Mesendoderm (in vitro differentiated cells): Measurements from ENCODE around the gene SH3BP5.
A peak's percentile ranks its signal among the peaks of the same experiment; 100 is the strongest.

ENCODE experiments used
- DNase-seq: peaks from one replicate; pipeline ENCODE4 v3.0.0; 2013
- H2AK5ac ChIP-seq: 2 replicates; pipeline ENCODE4 v1.6.1; 2013; ENCODE audit warnings: low read length, inconsistent platforms
- H2BK120ac ChIP-seq: 2 replicates; pipeline ENCODE4 v1.6.1; 2013; ENCODE audit warnings: low read depth, mild to moderate bottlenecking, low read length, moderate library complexity, mixed read lengths
- H2BK15ac ChIP-seq: replicated peaks from 2 replicates; pipeline ENCODE4 v1.6.1; 2013; ENCODE audit warnings: low read depth, mild to moderate bottlenecking, moderate library complexity
- H2BK5ac ChIP-seq: 2 replicates; pipeline ENCODE4 v1.6.1; 2013; ENCODE audit warnings: low read length, inconsistent platforms
- H3K18ac ChIP-seq: 2 replicates; pipeline ENCODE4 v1.6.1; 2013; ENCODE audit warnings: mild to moderate bottlenecking, low read length, mixed read lengths
- H3K23ac ChIP-seq: one replicate; pipeline ENCODE4 v1.6.1; 2013; ENCODE audit warnings: low read length
- H3K27ac ChIP-seq: 2 replicates; pipeline ENCODE4 v1.5.1; 2013; ENCODE audit warnings: low read depth, mild to moderate bottlenecking, inconsistent platforms, low read length, moderate library complexity
- H3K27me3 ChIP-seq: 2 replicates; pipeline ENCODE4 v1.6.1; 2013; ENCODE audit warnings: low read length, control low read depth, mild to moderate bottlenecking, inconsistent platforms; ENCODE audit not compliant: insufficient read depth, poor library complexity
- H3K36me3 ChIP-seq: 2 replicates; pipeline ENCODE4 v1.6.1; 2013; ENCODE audit warnings: low read length, inconsistent platforms; ENCODE audit not compliant: control insufficient read depth, insufficient read depth
- H3K4ac ChIP-seq: one replicate; pipeline ENCODE4 v1.6.1; 2013; ENCODE audit warnings: low read depth, mild to moderate bottlenecking, low read length, moderate library complexity
- H3K4me1 ChIP-seq: 2 replicates; pipeline ENCODE4 v1.6.1; 2013; ENCODE audit warnings: low read depth, low read length, inconsistent platforms; ENCODE audit not compliant: control insufficient read depth
- H3K4me2 ChIP-seq: 2 replicates; pipeline ENCODE4 v1.6.1; 2013; ENCODE audit warnings: low read length
- H3K4me3 ChIP-seq: 2 replicates; pipeline ENCODE4 v1.5.1; 2013; ENCODE audit warnings: mild to moderate bottlenecking, low read length
- H3K56ac ChIP-seq: one replicate; pipeline ENCODE4 v1.6.1; 2013; ENCODE audit warnings: low read length
- H3K79me1 ChIP-seq: 2 replicates; pipeline ENCODE4 v1.6.1; 2013; ENCODE audit warnings: low read length, inconsistent platforms
- H3K79me2 ChIP-seq: 2 replicates; pipeline ENCODE4 v1.6.1; 2013; ENCODE audit warnings: mild to moderate bottlenecking, low read length; ENCODE audit not compliant: control insufficient read depth, insufficient read depth
- H3K9ac ChIP-seq: 2 replicates; pipeline ENCODE4 v1.6.1; 2013; ENCODE audit warnings: low read length, inconsistent platforms
- H4K5ac ChIP-seq: one replicate; pipeline ENCODE4 v1.6.1; 2013; ENCODE audit warnings: low read length
- H4K8ac ChIP-seq: one replicate; pipeline ENCODE4 v1.6.1; 2013; ENCODE audit warnings: low read depth, mild to moderate bottlenecking, control low read depth, low read length, moderate library complexity
- WGBS: extraction: QIAGEN DNeasy Blood & Tissue Kit; methylation state at CpG from one replicate; pipeline ENCODE4 v1.1.7; 2013; ENCODE audit warnings: low lambda C conversion rate, missing lambda C conversion rate; ENCODE audit not compliant: insufficient coverage; ENCODE audit errors: extremely low coverage; 5-methylcytosine and 5-hydroxymethylcytosine counted together

SH3BP5 gene

GRCh38 chr3:15211937-15212336 lies 120.4 kb downstream of the SH3BP5 start:
- no peak overlapping the region for H2AK5ac ChIP-seq
- no peaks in the 10 kb centered on the region for H3K27me3 ChIP-seq
- H3K4me2 ChIP-seq, result no peak overlapping the region
- no peak overlapping the region for H3K4me3 ChIP-seq
- H3K56ac ChIP-seq, result no peak overlapping the region
- no peak overlapping the region for H2BK120ac ChIP-seq
- H3K9ac ChIP-seq, result no peak overlapping the region
- H3K79me1 ChIP-seq, result peaks cover 2% of the 10 kb centered on the region
- H3K18ac ChIP-seq, result no peak overlapping the region
- peaks cover 1% of the 10 kb centered on the region for H3K79me2 ChIP-seq
- H2BK5ac ChIP-seq, result no peak overlapping the region
- no peaks in the 10 kb centered on the region for H3K36me3 ChIP-seq
- DNase-seq, result no peak
- no peak overlapping the region for H4K5ac ChIP-seq
- H3K4me1 ChIP-seq, result no peaks in the 10 kb centered on the region
- H3K4ac ChIP-seq, result no peak overlapping the region
- H4K8ac ChIP-seq, result no peak overlapping the region
- H3K23ac ChIP-seq, result no peak overlapping the region
- no peak overlapping the region for H3K27ac ChIP-seq
- no peak overlapping the region for H2BK15ac ChIP-seq

- H3K9ac ChIP-seq, result no peak overlapping the region
- no CpG with 5 or more reads among the region's 5 CpGs for WGBS
- no peak overlapping the region for H3K4me2 ChIP-seq
- no peak overlapping the region for H3K4me3 ChIP-seq
- H3K4ac ChIP-seq, result no peak overlapping the region
- H2BK120ac ChIP-seq, result no peak overlapping the region
- peaks cover 4% of the 10 kb centered on the region for H3K79me2 ChIP-seq
- no peak overlapping the region for H3K18ac ChIP-seq
- no peak overlapping the region for H3K23ac ChIP-seq
- H3K27ac ChIP-seq, result no peak overlapping the region
- H3K79me1 ChIP-seq, result peaks cover 2% of the 10 kb centered on the region
- no peak overlapping the region for H4K8ac ChIP-seq
- no peaks in the 10 kb centered on the region for H3K36me3 ChIP-seq
- DNase-seq, result no peak
- H3K56ac ChIP-seq, result no peak overlapping the region
- no peak overlapping the region for H2BK5ac ChIP-seq
- no peak overlapping the region for H4K5ac ChIP-seq
- no peak overlapping the region for H2BK15ac ChIP-seq
- no peaks in the 10 kb centered on the region for H3K4me1 ChIP-seq
- no peaks in the 10 kb centered on the region for H3K27me3 ChIP-seq
- no peak overlapping the region for H2AK5ac ChIP-seq
Measured at GRCh38 chr3:15207836-15208504, 124.4 kb downstream of the SH3BP5 start.

DNA sequence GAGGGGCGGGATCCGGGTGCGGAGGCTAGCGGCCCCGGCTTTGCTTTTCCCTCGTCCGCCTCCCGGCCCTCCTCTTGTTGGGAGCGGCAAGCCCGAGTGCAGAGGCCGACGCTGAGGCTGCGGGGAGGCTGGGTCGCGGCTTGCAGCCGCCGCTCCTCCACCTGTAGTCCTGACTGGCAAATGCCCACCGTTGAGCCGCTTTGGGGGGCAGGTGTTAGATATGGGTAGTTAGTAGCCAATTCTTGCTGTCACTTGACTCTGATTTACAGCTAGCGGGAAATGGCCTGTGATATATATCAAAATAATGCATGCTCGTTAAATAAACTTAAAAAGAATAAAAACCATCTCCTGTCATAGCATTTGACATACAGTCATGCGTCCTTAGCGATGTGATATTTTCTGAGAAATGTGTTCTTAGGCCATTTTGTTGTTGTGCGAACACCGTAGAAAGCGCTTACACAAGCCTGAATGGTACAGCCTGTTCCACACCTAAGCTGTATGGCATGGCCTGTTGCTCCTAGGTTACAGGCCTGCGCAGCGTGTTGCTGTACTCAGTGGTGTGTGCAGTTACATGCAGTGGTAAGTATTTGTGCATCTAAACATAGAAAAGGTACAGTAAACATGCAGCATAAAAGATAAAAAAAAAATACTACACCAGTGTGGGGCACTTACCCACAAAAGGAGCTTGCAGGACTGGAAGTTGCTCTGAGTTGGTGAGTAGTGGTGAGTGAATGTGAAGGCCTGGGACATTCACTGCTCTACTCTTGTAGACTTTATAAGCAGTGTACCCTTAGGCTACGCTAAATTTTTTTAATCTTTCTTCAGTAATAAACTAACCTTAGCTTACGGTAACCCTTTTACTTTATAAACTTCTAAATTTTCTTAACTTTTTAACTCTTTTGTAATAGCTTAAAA lies 125.5 kb downstream of the SH3BP5 start:
- H3K23ac ChIP-seq, result no peak overlapping the region
- H3K56ac ChIP-seq, result peak overlapping the region; percentile 95
- peak overlapping the region; percentile 30 for H3K18ac ChIP-seq
- 100% methylated on average over 1 of the region's 30 CpGs for WGBS
- peaks cover 4% of the 10 kb centered on the region for H3K79me2 ChIP-seq
- no peak overlapping the region for H4K5ac ChIP-seq
- no peak overlapping the region for H2AK5ac ChIP-seq
- H4K8ac ChIP-seq, result no peak overlapping the region
- peak overlapping the region; percentile 24 for H3K4me2 ChIP-seq
- H2BK5ac ChIP-seq, result no peak overlapping the region
- no peak overlapping the region for H2BK120ac ChIP-seq
- peak overlapping the region; percentile 74 for H3K9ac ChIP-seq
- H3K27me3 ChIP-seq, result no peaks in the 10 kb centered on the region
- no peak overlapping the region for H2BK15ac ChIP-seq
- H3K27ac ChIP-seq, result no peak overlapping the region
- H3K36me3 ChIP-seq, result no peaks in the 10 kb centered on the region
- peak overlapping the region; percentile 54 for H3K4me3 ChIP-seq
- H3K79me1 ChIP-seq, result peaks cover 2% of the 10 kb centered on the region
- H3K4me1 ChIP-seq, result no peaks in the 10 kb centered on the region
- H3K4ac ChIP-seq, result no peak overlapping the region
- DNase-seq, result peak; percentile 32

GRCh38 chr3:15205934-15206661 lies 126.3 kb downstream of the SH3BP5 start, which contains the start of gene CAPN7:
Gene CAPN7, plus strand, starts transcription at chr3:15206246. Its CDS starts 250 bp downstream, at chr3:15206496.
- peak within 1 kb of the TSS; percentile 30 for H3K18ac ChIP-seq
- H2AK5ac ChIP-seq, result no peak within 1 kb of the TSS

DNA sequence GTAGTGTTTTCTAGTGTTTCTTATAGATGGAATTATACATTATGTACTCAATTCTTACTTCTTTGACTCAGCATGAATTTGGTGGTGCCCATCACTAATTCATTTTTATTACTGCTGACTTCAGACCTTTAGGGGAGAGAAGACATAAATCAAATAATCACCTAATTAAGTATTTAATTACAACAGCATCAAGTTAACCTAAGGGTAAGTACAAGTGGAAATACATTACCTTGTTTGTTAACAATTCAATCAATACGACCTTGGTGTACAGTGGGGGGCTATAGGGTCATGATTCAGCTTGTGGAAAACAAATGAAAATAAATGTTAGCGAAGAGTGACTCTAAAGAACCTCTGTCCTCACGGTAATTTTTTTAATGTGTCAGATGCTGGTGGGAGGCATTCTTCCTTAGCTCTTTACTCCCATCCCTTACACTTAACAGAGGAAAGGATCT lies 126.9 kb downstream of the SH3BP5 start:
- Histone ChIP-seq H4K8ac (no peak overlapping the region), H3K4ac (no peak overlapping the region), H3K4me3 (peak overlapping the region; percentile 3), H3K9ac (peak overlapping the region; percentile 16), H2AK5ac (no peak overlapping the region), H4K5ac (no peak overlapping the region), H3K27me3 (no peaks in the 10 kb centered on the region), H2BK120ac (no peak overlapping the region), H3K56ac (peak overlapping the region; percentile 75), H3K27ac (no peak overlapping the region), H3K79me2 (peaks cover 4% of the 10 kb centered on the region), H3K79me1 (peaks cover 2% of the 10 kb centered on the region), H2BK5ac (no peak overlapping the region), H2BK15ac (no peak overlapping the region), H3K23ac (no peak overlapping the region), H3K18ac (no peak overlapping the region), H3K4me1 (no peaks in the 10 kb centered on the region), H3K4me2 (peak overlapping the region; percentile 19), H3K36me3 (no peaks in the 10 kb centered on the region)
- no CpG with 5 or more reads among the region's 3 CpGs for WGBS
- DNase-seq, result no peak

More at GRCh38 chr3:15205934-15206661, 126.3 kb downstream of the SH3BP5 start, which contains the start of gene CAPN7:
- Histone ChIP-seq H3K9ac (peak within 1 kb of the TSS; percentile 74), H3K56ac (peak within 1 kb of the TSS; percentile 95), H2BK15ac (no peak within 1 kb of the TSS), H4K5ac (no peak within 1 kb of the TSS), H2BK120ac (no peak within 1 kb of the TSS), H3K23ac (no peak within 1 kb of the TSS), H3K4me1 (no peaks in the 10 kb centered on the region), H3K4me2 (peak within 1 kb of the TSS; percentile 24), H3K79me2 (peaks cover 4% of the 10 kb centered on the region), H3K27ac (peak within 1 kb of the TSS; percentile 2), H3K27me3 (no peaks in the 10 kb centered on the region), H3K36me3 (no peaks in the 10 kb centered on the region), H3K4ac (no peak within 1 kb of the TSS), H3K79me1 (peaks cover 2% of the 10 kb centered on the region), H4K8ac (no peak within 1 kb of the TSS), H3K4me3 (peak within 1 kb of the TSS; percentile 54), H2BK5ac (peak within 1 kb of the TSS; percentile 28)
- WGBS, result no CpG with 5 or more reads among the region's 92 CpGs
- DNase-seq, result peak; percentile 91
